Esophagus muscularis mucosa (tissue), 3 donors: ENCODE results near the gene GOLGA7B.

Source experiments
- POLR2A ChIP-seq: fragments of 450-650 bp; IDR thresholded peaks from one replicate; pipeline ENCODE4 v1.6.1; 2017; ENCODE audit warnings: antibody characterized with exemption, moderate library complexity, mild to moderate bottlenecking, low read depth
- POLR2AphosphoS5 ChIP-seq, 2 donors: sonication (generic); formaldehyde crosslinking; IDR thresholded peaks; one replicate each; pipeline ENCODE4 v1.6.1; 2017; ENCODE audit warnings: antibody characterized with exemption in 2 of 2
- TF ChIP-seq, protein P1 (sequence below), 3 experiments: fragments of 200-600 bp in 2 of 3; fragments of 450-650 bp in 1 of 3; sonication (generic) in 2 of 3; IDR thresholded peaks; one replicate each; pipeline ENCODE4 v1.5.1; 2017 to 2019; ENCODE audit warnings: antibody characterized with exemption in 3 of 3, mild to moderate bottlenecking in 2 of 3, moderate library complexity in 1 of 3

DNA sequence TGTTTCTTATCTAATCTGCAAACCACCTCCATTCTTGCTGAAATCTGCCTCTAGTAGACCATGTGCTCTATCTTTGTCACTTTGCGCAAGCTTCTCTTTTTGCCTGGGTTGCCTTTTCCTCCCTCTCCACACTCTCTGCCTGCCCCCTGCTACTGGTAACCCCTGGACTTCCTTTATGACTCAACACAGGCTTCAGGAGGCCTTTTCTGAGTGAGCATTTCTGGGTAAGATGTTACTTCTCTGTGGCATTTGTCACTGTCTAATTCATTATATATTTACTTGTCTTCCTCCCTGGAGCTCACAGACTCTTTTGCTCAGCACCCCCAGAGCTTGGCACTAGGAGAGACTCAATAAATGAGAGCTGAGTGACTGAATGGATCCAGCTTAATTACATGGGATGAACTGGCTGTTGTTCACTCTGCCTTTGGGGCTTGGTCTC is 8.4 kb downstream of the GOLGA7B start:
- TF ChIP-seq, protein P1, sequence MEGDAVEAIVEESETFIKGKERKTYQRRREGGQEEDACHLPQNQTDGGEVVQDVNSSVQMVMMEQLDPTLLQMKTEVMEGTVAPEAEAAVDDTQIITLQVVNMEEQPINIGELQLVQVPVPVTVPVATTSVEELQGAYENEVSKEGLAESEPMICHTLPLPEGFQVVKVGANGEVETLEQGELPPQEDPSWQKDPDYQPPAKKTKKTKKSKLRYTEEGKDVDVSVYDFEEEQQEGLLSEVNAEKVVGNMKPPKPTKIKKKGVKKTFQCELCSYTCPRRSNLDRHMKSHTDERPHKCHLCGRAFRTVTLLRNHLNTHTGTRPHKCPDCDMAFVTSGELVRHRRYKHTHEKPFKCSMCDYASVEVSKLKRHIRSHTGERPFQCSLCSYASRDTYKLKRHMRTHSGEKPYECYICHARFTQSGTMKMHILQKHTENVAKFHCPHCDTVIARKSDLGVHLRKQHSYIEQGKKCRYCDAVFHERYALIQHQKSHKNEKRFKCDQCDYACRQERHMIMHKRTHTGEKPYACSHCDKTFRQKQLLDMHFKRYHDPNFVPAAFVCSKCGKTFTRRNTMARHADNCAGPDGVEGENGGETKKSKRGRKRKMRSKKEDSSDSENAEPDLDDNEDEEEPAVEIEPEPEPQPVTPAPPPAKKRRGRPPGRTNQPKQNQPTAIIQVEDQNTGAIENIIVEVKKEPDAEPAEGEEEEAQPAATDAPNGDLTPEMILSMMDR (IDR thresholded peaks at IDR 0.05): no peak
- TF ChIP-seq POLR2A (no peak), POLR2AphosphoS5 (IDR thresholded peaks at IDR 0.05) (no peak)
